GM12892 (cell line): ENCODE results near the gene DTNB.

ENCODE experiments used
- POLR2A ChIP-seq: IDR thresholded peaks from 2 replicates; pipeline ENCODE4 v1.6.1; 2011; ENCODE audit warnings: low read depth, low read length, control low read depth
- POLR2AphosphoS5 ChIP-seq: IDR thresholded peaks from 2 replicates; pipeline ENCODE4 v1.6.1; 2011; ENCODE audit warnings: low read depth, low read length, control low read depth
- TAF1 ChIP-seq: IDR thresholded peaks from 2 replicates; pipeline ENCODE4 v1.6.1; 2011; ENCODE audit warnings: low read depth, mild to moderate bottlenecking, control low read depth, low read length, borderline replicate concordance

- no peak for TF ChIP-seq POLR2A
- TF ChIP-seq TAF1 = no peak
- no peak for TF ChIP-seq POLR2AphosphoS5
Measured at GRCh38 chr2:25374411-25374810, 299.0 kb downstream of the DTNB start.
